ENCODE measurements around the gene PELI2. TPM values are rescaled to one million over a fixed set of nuclear protein-coding genes. Genes with fewer than 3 reads are reported as not detected.

Gene PELI2
- total and polyA plus RNA-seq, 2 experiments from 2014 or later, result 8.0 to 24.5 TPM

- no peaks in the 10 kb centered on the region for H3K36me3 ChIP-seq (ENCODE audit: insufficient read depth)
- no peaks in the 10 kb centered on the region for H3F3A ChIP-seq (replicated peaks; ENCODE audit: low read depth)
- ATAC-seq (no peak), DNase-seq (ENCODE audit: low spot score) (no peak)
- H3K4me2 ChIP-seq, result peak overlapping the region; percentile 35
- H3K27ac ChIP-seq (ENCODE audit: low read depth), result no peak overlapping the region
- no peaks in the 10 kb centered on the region for H3K9me2 ChIP-seq (ENCODE audit: insufficient read depth)
- no peak overlapping the region for H3K4me3 ChIP-seq
- H2AFZ ChIP-seq, result no peak overlapping the region
- peaks cover 96% of the 10 kb centered on the region for H3K79me2 ChIP-seq (replicated peaks; ENCODE audit: insufficient read depth)
- peaks cover 59% of the 10 kb centered on the region for H3K4me1 ChIP-seq (ENCODE audit: insufficient read depth)
- no peaks in the 10 kb centered on the region for H3K9me3 Mint-ChIP-seq
- peak overlapping the region; percentile 7; the same call in 1 of the 3 replicates for H3K4me3 Mint-ChIP-seq
- H3K27ac Mint-ChIP-seq, result no peak overlapping the region
- no peaks in the 10 kb centered on the region for H3K27me3 ChIP-seq (ENCODE audit: insufficient read depth)
- TF ChIP-seq, protein P1, sequence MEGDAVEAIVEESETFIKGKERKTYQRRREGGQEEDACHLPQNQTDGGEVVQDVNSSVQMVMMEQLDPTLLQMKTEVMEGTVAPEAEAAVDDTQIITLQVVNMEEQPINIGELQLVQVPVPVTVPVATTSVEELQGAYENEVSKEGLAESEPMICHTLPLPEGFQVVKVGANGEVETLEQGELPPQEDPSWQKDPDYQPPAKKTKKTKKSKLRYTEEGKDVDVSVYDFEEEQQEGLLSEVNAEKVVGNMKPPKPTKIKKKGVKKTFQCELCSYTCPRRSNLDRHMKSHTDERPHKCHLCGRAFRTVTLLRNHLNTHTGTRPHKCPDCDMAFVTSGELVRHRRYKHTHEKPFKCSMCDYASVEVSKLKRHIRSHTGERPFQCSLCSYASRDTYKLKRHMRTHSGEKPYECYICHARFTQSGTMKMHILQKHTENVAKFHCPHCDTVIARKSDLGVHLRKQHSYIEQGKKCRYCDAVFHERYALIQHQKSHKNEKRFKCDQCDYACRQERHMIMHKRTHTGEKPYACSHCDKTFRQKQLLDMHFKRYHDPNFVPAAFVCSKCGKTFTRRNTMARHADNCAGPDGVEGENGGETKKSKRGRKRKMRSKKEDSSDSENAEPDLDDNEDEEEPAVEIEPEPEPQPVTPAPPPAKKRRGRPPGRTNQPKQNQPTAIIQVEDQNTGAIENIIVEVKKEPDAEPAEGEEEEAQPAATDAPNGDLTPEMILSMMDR (conservative IDR thresholded peaks at IDR 0.05; ENCODE audit: low read depth in 2 of 2), result no peak
- no peaks in the 10 kb centered on the region for H3K27me3 Mint-ChIP-seq (ENCODE audit: insufficient read depth, low read depth, poor library complexity)
- peaks cover 76% of the 10 kb centered on the region for H3K4me1 Mint-ChIP-seq
- H3K36me3 Mint-ChIP-seq (ENCODE audit: low read depth), result no peaks in the 10 kb centered on the region
- peaks cover 4% of the 10 kb centered on the region; the same call in 1 of the 2 replicates for H4K20me1 ChIP-seq (replicated peaks; ENCODE audit: insufficient read depth)
Measured at GRCh38 chr14:56137453-56137807, 19.2 kb downstream of the PELI2 start.

DNA sequence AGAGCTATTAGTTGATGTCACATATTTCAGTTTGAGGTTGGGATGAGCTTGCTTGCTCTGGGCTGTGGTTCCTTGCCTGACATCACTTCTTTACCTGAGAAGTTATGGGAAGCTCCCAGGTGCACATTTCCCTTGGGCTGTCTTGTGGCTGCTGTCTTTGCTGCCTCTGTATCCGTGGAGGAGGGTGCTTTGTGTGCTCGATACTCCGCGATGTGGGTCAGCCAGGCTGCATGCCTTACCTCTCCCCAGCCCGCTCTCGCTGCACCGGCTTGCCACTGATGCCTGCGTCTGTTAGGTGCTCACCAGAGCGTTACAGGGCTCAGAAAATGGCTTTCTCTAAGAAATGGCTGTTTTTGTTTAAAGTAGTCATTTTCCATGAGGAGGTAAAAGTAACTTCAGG, 19.6 kb downstream of the PELI2 start:
- TF ChIP-seq, protein P1 (conservative IDR thresholded peaks at IDR 0.05; ENCODE audit: low read depth in 2 of 2), result no peak
- no peak for TF ChIP-seq ZNF114 (CRISPR knock-in tag; IDR thresholded peaks at IDR 0.05)
- TF ChIP-seq STAT1 (IDR thresholded peaks at IDR 0.05; ENCODE audit: unreplicated experiment), result no peak
- TF ChIP-seq POLR2AphosphoS5 (IDR thresholded peaks at IDR 0.05; ENCODE audit: low read depth), result no peak
- TF ChIP-seq JUNB (IDR thresholded peaks at IDR 0.05; ENCODE audit: unreplicated experiment), result no peak
- no peak for TF ChIP-seq ZNF331 (CRISPR knock-in tag; IDR thresholded peaks at IDR 0.05; ENCODE audit: low read depth)
- no peak for TF ChIP-seq REST (IDR thresholded peaks at IDR 0.05; ENCODE audit: unreplicated experiment)
- no peak for TF ChIP-seq EZH2phosphoT487 (IDR thresholded peaks at IDR 0.05; ENCODE audit: unreplicated experiment)
- H3K4me1 ChIP-seq (ENCODE audit: insufficient read depth), result peaks cover 54% of the 10 kb centered on the region
- no peaks in the 10 kb centered on the region for H3K36me3 ChIP-seq (ENCODE audit: insufficient read depth)
- no peaks in the 10 kb centered on the region for H3K27me3 ChIP-seq (ENCODE audit: insufficient read depth)
- H3K4me2 ChIP-seq, result peak overlapping the region; percentile 35
- H3K27ac Mint-ChIP-seq, result no peak overlapping the region
- peak overlapping the region; percentile 19; the same call in 1 of the 3 replicates for H3K4me3 Mint-ChIP-seq
- ATAC-seq, result peak; percentile 93
- H3K4me1 Mint-ChIP-seq, result peaks cover 73% of the 10 kb centered on the region
- H2AFZ ChIP-seq, result no peak overlapping the region
- no peaks in the 10 kb centered on the region for H3K9me3 Mint-ChIP-seq
- no peaks in the 10 kb centered on the region for H3K9me2 ChIP-seq (ENCODE audit: insufficient read depth)
- H3K36me3 Mint-ChIP-seq (ENCODE audit: low read depth), result no peaks in the 10 kb centered on the region
- peaks cover 96% of the 10 kb centered on the region for H3K79me2 ChIP-seq (replicated peaks; ENCODE audit: insufficient read depth)
- no peak overlapping the region for H3K27ac ChIP-seq (ENCODE audit: low read depth)
- H4K20me1 ChIP-seq (replicated peaks; ENCODE audit: insufficient read depth), result peaks cover 4% of the 10 kb centered on the region; the same call in 1 of the 2 replicates
- H3F3A ChIP-seq (replicated peaks; ENCODE audit: low read depth), result no peaks in the 10 kb centered on the region
- peak; percentile 70 for DNase-seq (ENCODE audit: low spot score)
- no peak overlapping the region for H3K4me3 ChIP-seq
- H3K27me3 Mint-ChIP-seq (ENCODE audit: insufficient read depth, low read depth, poor library complexity), result no peaks in the 10 kb centered on the region

All from GM23338 (cell line).